ENCODE results near the gene PLEKHH1. TPM values are rescaled to one million over a fixed set of nuclear protein-coding genes. Genes with fewer than 3 reads are reported as not detected.

Gene PLEKHH1
- total RNA-seq, 1 experiment from 2014 or later: 6.7 TPM

- no peak overlapping the region for H3K27ac ChIP-seq (ENCODE audit: low read length)
- in situ Hi-C loops (cut with HindIII; ENCODE audit: low pct_unique_long_range_greater_than_20kb, low sequenced_read_pairs): no loop called here
- no peak overlapping the region for H3K4me3 ChIP-seq (ENCODE audit: low read depth in 2 of 2, low read length in 2 of 2)
- TF ChIP-seq SIN3A (IDR thresholded peaks at IDR 0.05; ENCODE audit: borderline replicate concordance, insufficient read depth, low read depth, low read length) (no peak), CTCF (IDR thresholded peaks at IDR 0.05) (no peak), REST (IDR thresholded peaks at IDR 0.05; ENCODE audit: insufficient read depth in 1 of 2, low read depth in 2 of 2, low read length in 1 of 2) (no peak), TCF7L2 (IDR thresholded peaks at IDR 0.05; ENCODE audit: low read depth, low read length) (no peak), POLR2AphosphoS5 (IDR thresholded peaks at IDR 0.05; ENCODE audit: low read depth, low read length) (no peak)
- H3K36me3 ChIP-seq (ENCODE audit: control insufficient read depth, insufficient read depth, low read length): no peaks in the 10 kb centered on the region; the same call in 1 of the 2 replicates
- CTCF ChIA-PET: no interaction called here
- no peak for DNase-seq (ENCODE audit: low read depth, low spot score)
- intact Hi-C loops (cut with micrococcal nuclease; ENCODE audit: unreplicated experiment): no loop called here
- no peaks in the 10 kb centered on the region for H3K9me3 ChIP-seq (ENCODE audit: control insufficient read depth, insufficient read depth, low read depth, low read length)
- POLR2A ChIA-PET: no interaction called here
- H3K4me1 ChIP-seq (ENCODE audit: control insufficient read depth, insufficient read depth, low read length): no peaks in the 10 kb centered on the region
- no peak for ATAC-seq
- no TSS peak for BruUV-seq (replicated peaks)
- no peaks in the 10 kb centered on the region for H3K27me3 ChIP-seq (ENCODE audit: control insufficient read depth, insufficient read depth, low read length)
Observed at GRCh38 chr14:67544590-67544989, 11.5 kb downstream of the PLEKHH1 start.

GRCh38 chr14:67547224-67547780 lies 14.2 kb downstream of the PLEKHH1 start:
- BruUV-seq (replicated peaks): no TSS peak
- Histone ChIP-seq H3K9me3 (ENCODE audit: control insufficient read depth, insufficient read depth, low read depth, low read length) (no peaks in the 10 kb centered on the region), H3K27me3 (ENCODE audit: control insufficient read depth, insufficient read depth, low read length) (no peaks in the 10 kb centered on the region), H3K4me1 (ENCODE audit: control insufficient read depth, insufficient read depth, low read length) (no peaks in the 10 kb centered on the region), H3K27ac (ENCODE audit: low read length) (no peak overlapping the region), H3K4me3 (ENCODE audit: low read depth in 2 of 2, low read length in 2 of 2) (no peak overlapping the region), H3K36me3 (ENCODE audit: control insufficient read depth, insufficient read depth, low read length) (no peaks in the 10 kb centered on the region; the same call in 1 of the 2 replicates)
- DNase-seq (ENCODE audit: low read depth, low spot score) (no peak), ATAC-seq (no peak)
- TF ChIP-seq REST (IDR thresholded peaks at IDR 0.05; ENCODE audit: insufficient read depth in 1 of 2, low read depth in 2 of 2, low read length in 1 of 2) (no peak), CTCF (IDR thresholded peaks at IDR 0.05) (no peak), POLR2AphosphoS5 (IDR thresholded peaks at IDR 0.05; ENCODE audit: low read depth, low read length) (no peak), SIN3A (IDR thresholded peaks at IDR 0.05; ENCODE audit: borderline replicate concordance, insufficient read depth, low read depth, low read length) (no peak), TCF7L2 (IDR thresholded peaks at IDR 0.05; ENCODE audit: low read depth, low read length) (no peak)
- ChIA-PET POLR2A (no interaction called here), CTCF (interaction anchor here (0.9 kb wide), 1 partner anchor 24 kb away, joined by 3 read pairs; no protein-coding TSS in a partner anchor)
- intact Hi-C loops (cut with micrococcal nuclease; ENCODE audit: unreplicated experiment) (no loop called here), in situ Hi-C loops (cut with HindIII; ENCODE audit: low pct_unique_long_range_greater_than_20kb, low sequenced_read_pairs) (no loop called here)

All from Panc1 (cell line).